ENCODE data around the gene AKAP13.
A peak's percentile ranks its signal among the peaks of the same experiment; 100 is the strongest.
"Not testable (repeated sequence)": the region's sequence is repeated elsewhere in the genome, so short reads cannot be mapped to it uniquely, and the experiment has no call there.

The AKAP13 gene

GRCh38 chr15:85350395-85350794, 30.0 kb upstream of the AKAP13 start:
- no peak for DNase-seq

- not testable (repeated sequence) for DNase-seq
Measured at GRCh38 chr15:85351501-85351900, 28.9 kb upstream of the AKAP13 start.

DNA sequence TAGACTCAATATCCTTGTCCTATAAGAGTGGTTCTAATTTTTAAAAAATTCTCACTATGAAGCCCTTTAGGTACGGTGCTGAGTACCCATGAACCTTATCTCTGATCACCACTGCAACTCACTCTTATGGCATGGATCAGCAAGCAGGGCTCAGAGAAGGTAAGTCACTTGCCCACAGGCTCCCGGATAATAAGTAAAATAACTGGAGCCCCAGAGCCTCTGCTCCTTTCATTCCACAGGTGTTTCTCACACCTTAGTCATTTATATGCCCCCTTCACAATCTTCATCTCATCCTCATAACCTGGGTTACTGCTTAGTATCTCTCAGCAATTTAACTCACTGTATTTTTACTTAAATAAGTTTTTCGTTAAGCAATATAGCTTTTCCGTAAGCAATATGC, 28.4 kb upstream of the AKAP13 start:
- no peak for DNase-seq

GRCh38 chr15:85353516-85353915, 26.9 kb upstream of the AKAP13 start:
- no peak for DNase-seq

DNA sequence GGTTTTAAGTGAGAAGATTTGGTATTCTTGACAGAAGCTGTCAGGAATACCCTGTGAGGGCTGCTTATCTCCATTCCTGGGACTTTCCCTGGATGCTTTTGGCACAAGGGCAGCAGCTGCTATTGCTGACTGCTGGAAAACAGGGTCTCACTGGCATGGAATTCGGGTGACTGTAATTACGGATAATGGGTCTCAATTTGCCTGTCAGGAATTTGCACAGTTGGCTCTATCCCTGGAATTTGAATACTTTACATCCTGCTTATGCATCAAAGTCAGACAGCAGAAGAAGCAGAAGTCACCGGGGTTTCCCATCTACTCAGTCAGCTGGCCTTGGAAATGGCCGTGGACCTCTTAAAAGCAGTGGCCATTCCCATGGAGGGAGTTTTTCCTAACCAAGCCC, 25.9 kb upstream of the AKAP13 start:
- peak; percentile 80 for DNase-seq

GRCh38 chr15:85354948-85355347, 25.5 kb upstream of the AKAP13 start:
- no peak for DNase-seq

GRCh38 chr15:85356276-85356675, 24.1 kb upstream of the AKAP13 start:
- no peak for DNase-seq

DNA sequence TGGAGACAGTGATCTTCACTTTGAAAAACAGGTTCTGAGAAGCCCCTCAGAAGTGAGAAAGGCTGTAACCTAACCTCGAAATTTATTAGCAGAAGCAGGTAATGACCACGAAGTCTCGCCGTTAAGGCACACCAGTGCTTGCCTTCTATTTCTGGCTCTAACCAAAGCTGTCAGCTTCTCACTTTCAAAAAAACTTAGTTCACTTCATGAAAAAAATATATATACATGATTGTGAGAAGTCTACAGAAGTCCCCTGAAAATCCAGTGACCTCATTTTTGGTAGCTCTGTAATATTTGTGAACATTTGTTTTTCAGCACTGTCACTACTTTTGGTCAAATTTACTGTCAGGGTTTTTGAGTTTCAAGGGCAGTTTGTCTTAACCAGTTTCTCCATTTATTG, 19.1 kb upstream of the AKAP13 start:
- no peak for DNase-seq

DNA sequence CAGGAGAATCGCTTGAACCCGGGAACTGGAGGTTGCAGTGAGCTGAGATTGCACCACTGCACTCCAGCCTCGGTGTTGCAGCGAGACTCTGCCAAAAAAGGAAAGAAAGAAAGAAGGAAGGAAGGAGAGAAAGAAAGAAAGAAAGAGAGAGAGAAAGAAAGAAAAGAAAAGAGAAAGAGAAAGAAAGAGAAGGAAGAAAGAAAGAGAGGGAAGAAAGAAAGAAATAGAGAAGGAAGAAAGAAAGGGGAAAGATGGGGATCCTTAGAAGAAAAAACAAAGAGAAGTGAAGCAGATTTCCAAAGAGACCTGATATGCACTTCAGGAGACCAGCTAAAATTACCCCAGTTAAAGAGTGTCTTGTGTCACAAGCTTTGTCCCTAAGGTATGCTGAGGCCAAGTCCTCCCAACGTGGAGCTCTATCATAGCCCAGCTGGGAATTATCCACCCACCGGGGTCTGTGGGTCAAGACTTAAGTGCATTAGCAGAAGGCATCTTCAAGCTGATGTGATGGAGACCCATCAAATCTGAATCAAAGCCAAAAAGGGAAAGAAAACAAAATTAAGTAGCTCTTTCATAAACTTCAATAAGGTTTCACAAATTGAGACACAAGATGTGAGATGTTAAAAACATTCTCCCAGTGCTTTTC, 17.8 kb upstream of the AKAP13 start:
- no peak for DNase-seq

- no peak for DNase-seq
Measured at GRCh38 chr15:85365980-85366379, 14.4 kb upstream of the AKAP13 start.

GRCh38 chr15:85367741-85368140, 12.7 kb upstream of the AKAP13 start:
- DNase-seq = no peak

DNA sequence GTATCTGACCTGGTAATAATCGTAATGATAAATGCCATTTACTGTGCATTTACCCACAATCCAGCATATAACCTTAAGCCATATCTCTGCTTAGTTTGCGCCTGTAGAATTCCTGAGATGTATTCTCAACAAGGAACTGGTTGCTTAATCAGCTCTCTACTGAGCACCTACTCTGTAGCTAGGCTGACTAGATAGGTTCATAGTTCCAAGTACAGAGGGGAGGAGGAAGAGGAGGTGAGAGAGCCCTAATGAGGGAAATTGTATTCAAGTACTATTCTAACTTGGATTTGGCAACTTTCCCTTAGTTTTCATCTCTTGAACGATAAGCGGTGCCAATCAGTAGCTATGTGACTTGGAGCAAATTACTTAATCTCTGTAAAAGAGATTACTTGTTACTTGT, 5.6 kb upstream of the AKAP13 start:
- DNase-seq = no peak

GRCh38 chr15:85377269-85377668, 3.1 kb upstream of the AKAP13 start:
- no peak for DNase-seq

- no peak for DNase-seq
Measured at GRCh38 chr15:85377986-85378385, 2.4 kb upstream of the AKAP13 start.

DNA sequence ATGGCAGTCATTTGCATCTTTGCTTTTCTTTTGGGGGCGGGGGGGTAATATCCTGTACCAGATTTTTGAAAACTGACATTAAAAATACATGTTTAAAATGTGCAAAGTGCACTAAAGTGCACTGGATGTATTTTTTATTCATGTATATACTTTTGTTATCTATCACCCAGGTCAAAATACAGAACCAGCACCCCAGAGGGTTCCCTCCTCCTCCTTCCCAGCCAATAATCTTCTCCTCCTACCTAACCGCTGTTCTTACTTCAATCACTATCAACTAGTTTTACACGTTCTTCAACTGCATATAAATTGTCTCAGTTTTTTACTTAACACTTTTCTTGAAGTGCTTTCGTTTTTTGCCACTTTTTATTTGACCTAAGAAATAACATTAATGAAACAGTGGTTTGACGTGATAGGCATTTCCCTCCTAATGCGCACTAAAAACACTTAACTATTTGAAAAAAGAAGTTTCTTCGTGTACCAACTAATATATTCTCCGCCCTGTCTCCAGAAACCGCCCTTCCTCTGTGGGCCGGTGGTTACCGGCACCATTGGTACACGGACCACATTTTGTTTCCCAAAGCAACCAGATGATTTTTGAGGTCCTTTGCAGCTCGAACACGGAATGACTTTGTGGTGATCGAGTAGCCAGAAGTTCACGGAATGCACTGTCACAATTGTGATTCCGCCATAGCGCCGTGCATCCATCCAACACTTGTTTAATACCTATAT, 836 bp upstream of the AKAP13 start:
- no peak for DNase-seq

DNA sequence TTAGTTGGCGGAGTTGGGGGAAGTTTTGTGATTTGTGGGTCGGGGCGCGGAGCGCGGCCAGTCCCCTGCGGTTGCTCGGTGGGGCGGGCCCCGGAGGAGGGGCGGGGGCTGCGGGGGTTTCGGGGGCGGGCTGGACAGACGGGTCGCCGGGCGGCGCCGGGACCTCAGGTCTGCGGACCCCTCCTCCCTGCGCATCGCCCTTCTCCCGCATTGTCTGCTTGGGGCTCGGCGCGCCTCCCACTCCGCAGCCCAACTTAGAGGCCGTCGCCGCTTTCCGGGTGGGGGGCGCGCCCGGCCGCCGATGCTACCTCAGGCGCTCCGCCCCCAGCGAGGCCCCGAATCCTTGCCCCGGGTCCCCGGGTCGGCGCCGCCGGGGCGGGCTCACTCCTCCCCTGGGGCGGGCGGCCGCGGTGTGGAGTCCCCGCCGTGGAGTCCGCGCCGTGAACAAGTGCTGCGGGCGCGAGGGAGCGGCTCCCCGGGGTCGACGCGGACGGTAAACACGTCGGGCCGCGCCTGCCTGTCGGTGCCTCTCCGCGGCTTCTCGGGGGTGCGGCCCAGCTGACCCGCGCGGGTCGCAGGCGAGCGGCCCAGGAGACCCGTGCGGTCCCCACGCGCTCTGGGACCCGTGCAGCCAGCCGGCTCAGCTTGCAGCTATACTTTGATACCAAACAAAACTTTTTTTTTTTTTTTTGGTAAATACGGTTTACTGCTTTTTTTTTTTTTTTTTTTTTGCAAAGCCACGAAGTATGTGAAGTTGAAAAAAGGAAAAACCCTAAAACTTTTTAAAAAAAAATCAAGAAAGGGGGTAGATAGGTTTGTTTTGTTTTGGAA, 624 bp downstream of the AKAP13 start:
- DNase-seq = peak; percentile 25

DNA sequence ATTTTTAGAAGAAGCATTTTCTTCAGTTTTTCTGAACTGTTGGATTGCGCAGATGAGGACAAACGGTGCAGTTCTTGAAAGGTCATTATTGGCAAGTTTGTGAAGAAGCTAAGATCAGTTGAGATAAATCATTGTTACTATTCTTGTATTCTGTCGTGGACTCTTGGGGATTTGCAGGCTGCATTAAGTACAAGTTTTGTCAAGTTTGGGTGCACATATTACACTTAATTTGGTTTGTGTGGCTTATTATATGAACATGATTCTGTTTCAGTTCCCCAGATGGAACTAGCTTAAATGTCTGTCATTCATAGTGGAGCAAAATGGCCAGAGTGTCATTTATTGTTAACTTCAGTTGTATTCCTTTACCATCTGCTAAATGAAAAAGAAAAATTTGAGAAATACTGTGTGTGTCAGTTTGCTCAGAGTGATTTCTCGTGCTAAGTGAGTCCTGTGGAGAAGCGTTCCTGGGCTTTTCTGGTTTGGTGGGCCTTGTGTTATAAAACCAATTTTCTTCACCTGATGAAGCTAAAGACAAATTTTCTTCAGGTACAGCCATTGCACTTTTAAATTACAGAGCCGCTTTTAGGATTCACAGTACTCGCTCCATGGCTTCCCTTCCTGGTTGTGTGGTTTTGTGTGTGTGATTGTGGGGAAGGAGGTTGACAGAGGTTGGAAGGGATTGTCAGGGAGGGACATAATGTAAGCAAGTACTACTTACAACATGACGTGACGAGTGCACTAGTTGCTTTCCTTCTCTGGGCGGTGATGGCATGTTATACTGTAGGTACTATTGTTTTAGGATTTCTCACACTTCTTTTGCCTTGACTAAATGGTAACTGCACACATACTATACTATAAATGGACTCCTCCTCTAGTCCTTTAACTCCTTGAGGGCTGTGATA, 1.7 kb downstream of the AKAP13 start:
- no peak for DNase-seq

- no peak for DNase-seq
Measured at GRCh38 chr15:85382942-85383341, 2.5 kb downstream of the AKAP13 start.

DNA sequence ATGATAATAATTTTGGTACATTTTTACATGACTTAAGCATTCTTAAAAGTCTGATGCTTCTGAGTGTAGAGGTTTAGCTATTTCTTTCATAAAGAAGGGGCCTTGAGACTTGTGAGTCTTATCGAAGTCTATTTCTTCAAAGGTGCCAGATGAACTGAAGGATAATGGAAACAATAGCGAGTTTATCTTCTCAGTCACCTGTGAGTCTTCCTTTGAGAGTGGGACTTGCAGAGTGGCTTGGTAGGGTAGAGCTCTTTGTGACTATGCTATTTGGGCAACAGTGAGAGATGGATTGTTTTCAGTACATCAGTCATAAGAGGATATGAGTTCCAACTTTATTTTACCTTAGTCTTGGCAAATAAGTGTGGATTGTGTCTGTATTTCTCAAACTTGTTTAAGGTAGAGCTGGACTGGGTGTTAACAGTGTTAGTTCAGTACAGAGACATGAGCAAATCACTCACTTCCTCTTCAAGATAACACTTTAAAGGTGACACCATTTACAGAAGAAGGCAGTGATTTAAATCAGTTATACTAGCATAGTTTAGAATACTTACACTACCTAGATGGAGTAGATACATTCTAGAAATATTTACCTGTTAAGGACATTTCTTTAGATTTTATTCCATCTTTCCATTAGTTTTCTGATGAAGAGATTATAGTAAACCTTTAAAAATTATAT, 3.2 kb downstream of the AKAP13 start:
- no peak for DNase-seq

- DNase-seq = no peak
Measured at GRCh38 chr15:85386261-85386660, 5.9 kb downstream of the AKAP13 start.

- peak; percentile 63 for DNase-seq
Measured at GRCh38 chr15:85388566-85389305, 8.3 kb downstream of the AKAP13 start.

Data from fibroblast of skin of scalp (primary cell).